HepG2 (cell line): Measurements from ENCODE around the gene KRT4. TPM values are rescaled to one million over a fixed set of nuclear protein-coding genes. Genes with fewer than 3 reads are reported as not detected.

ENCODE experiments used
- ATAC-seq: fragments of 200-7000 bp; cut with Tn5 transposase; 3 replicates; pipeline ENCODE4 v1.9.1; 2020; ENCODE audit warnings: mild to moderate bottlenecking, moderate library complexity
- BruUV-seq: library from RNA; stranded (reverse); fragments of 400-500 nt; replicated peaks from 2 replicates; lab custom pipeline; 2021; lab: Mats Ljungman, UMichigan
- CTCF ChIA-PET: fragments of 300-600 bp; formaldehyde crosslinking; extraction: SDS; loops from one replicate; lab custom pipeline; 2021; ENCODE audit warnings: low total read pairs, inconsistent platforms, low intra/inter-chr PET ratio; lab: Yijun Ruan, JAX
- POLR2A ChIA-PET: fragments of 350-600 bp; sonication (Branson Sonifier 250); formaldehyde crosslinking; loops from one replicate; lab custom pipeline; 2020; ENCODE audit warnings: antibody characterized with exemption, inconsistent platforms; lab: Yijun Ruan, JAX
- DNase-seq: peaks from one replicate; pipeline ENCODE4 v3.0.0-alpha.2; 2015; ENCODE audit warnings: low spot score
- FAIRE-seq: peaks from 3 replicates; lab custom pipeline; 2011; peaks lifted over from hg19 to GRCh38; lab: Jason Lieb, UNC
- H2AFZ ChIP-seq: one replicate; pipeline ENCODE4 v1.6.1; 2011; ENCODE audit warnings: low read length, inconsistent platforms
- H3K27ac ChIP-seq: fragments of 300-600 bp; 3 replicates; pipeline ENCODE4 v1.8.0; 2011; ENCODE audit warnings: mixed run types, mild to moderate bottlenecking, mixed read lengths, low read length, inconsistent platforms; ENCODE audit not compliant: insufficient read depth; ENCODE audit errors: extremely low read length
- H3K27me3 ChIP-seq, 2 experiments: fragments of 200-600 bp in 1 of 2; 2 replicates in 1 of 2; 3 replicates in 1 of 2; pipeline versions ENCODE4 v1.6.0 to v1.8.0; 2011; ENCODE audit warnings: low read length in 2 of 2, mild to moderate bottlenecking in 2 of 2, moderate library complexity in 2 of 2, inconsistent platforms in 1 of 2; ENCODE audit not compliant: insufficient read depth in 2 of 2, control insufficient read depth in 1 of 2
- H3K36me3 ChIP-seq, 2 experiments: fragments of 200-600 bp in 1 of 2; replicated peaks in 1 of 2; 2 replicates in 1 of 2; 3 replicates in 1 of 2; pipeline versions ENCODE4 v1.5.1 to v1.8.0; 2011; ENCODE audit warnings: low read length in 2 of 2, inconsistent platforms in 1 of 2; ENCODE audit not compliant: insufficient read depth in 2 of 2, control insufficient read depth in 1 of 2
- H3K4me1 ChIP-seq: 2 replicates; pipeline ENCODE4 v1.5.1; 2012; ENCODE audit warnings: low read length, inconsistent platforms; ENCODE audit not compliant: insufficient read depth
- H3K4me2 ChIP-seq: 2 replicates; pipeline ENCODE4 v1.6.0; 2011; ENCODE audit warnings: low read depth, low read length, inconsistent platforms
- H3K4me3 ChIP-seq, 3 experiments: fragments of 200-600 bp in 1 of 3; sonication (generic), shearing (Covaris generic) in 1 of 3; replicated peaks in 1 of 3; 2 replicates each; pipeline ENCODE4 v1.5.1; 2011 to 2016; ENCODE audit warnings: low read length in 3 of 3, inconsistent platforms in 2 of 3, low read depth in 2 of 3, mild to moderate bottlenecking in 2 of 3, control low read depth in 1 of 3, mixed read lengths in 1 of 3; ENCODE audit not compliant: insufficient read depth in 1 of 3
- H3K79me2 ChIP-seq: one replicate; pipeline ENCODE4 v1.6.1; 2011; ENCODE audit warnings: low read length, inconsistent platforms; ENCODE audit not compliant: insufficient read depth
- H3K9ac ChIP-seq: 2 replicates; pipeline ENCODE4 v1.6.0; 2011; ENCODE audit warnings: mild to moderate bottlenecking, low read depth, low read length, inconsistent platforms; ENCODE audit not compliant: insufficient read depth
- H3K9me3 ChIP-seq: 2 replicates; pipeline ENCODE4 v1.5.1; 2012; ENCODE audit warnings: mild to moderate bottlenecking, low read length
- H4K20me1 ChIP-seq: 2 replicates; pipeline ENCODE4 v1.6.0; 2011; ENCODE audit warnings: inconsistent platforms, mild to moderate bottlenecking, low read length, moderate library complexity; ENCODE audit not compliant: insufficient read depth
- FOXP1 ChIP-seq, 2 experiments: fragments of 450-650 bp in 1 of 2; IDR thresholded peaks; 2 replicates each; pipeline ENCODE4 v1.6.1; 2017 to 2018; ENCODE audit warnings: antibody characterized with exemption in 1 of 2
- JUNB ChIP-seq: sonication (generic); formaldehyde crosslinking; IDR thresholded peaks from 2 replicates; pipeline ENCODE4 v1.8.0; 2022; ENCODE audit warnings: missing genetic modification reagents, mild to moderate bottlenecking, borderline replicate concordance
- MAZ ChIP-seq, 2 experiments: sonication (generic) in 1 of 2; formaldehyde crosslinking in 1 of 2; IDR thresholded peaks; 2 replicates each; pipeline versions ENCODE4 v1.5.0 to v1.6.1; 2012 to 2020; ENCODE audit warnings: low read depth in 2 of 2, mild to moderate bottlenecking in 2 of 2, borderline replicate concordance in 1 of 2, improper control_type of control experiment in 1 of 2, low read length in 1 of 2, missing genetic modification reagents in 1 of 2, moderate library complexity in 1 of 2
- PAX8 ChIP-seq: sonication (generic); formaldehyde crosslinking; IDR thresholded peaks from 2 replicates; pipeline ENCODE4 v1.8.0; 2022; ENCODE audit warnings: mild to moderate bottlenecking, missing genetic modification reagents, borderline replicate concordance
- SAFB2 ChIP-seq: sonication (generic); formaldehyde crosslinking; IDR thresholded peaks from 2 replicates; pipeline ENCODE4 v1.5.1; 2020; ENCODE audit warnings: missing genetic modification reagents, low read depth, mild to moderate bottlenecking, borderline replicate concordance
- SATB2 ChIP-seq: sonication (generic); formaldehyde crosslinking; IDR thresholded peaks from 2 replicates; pipeline ENCODE4 v1.5.0; 2020; ENCODE audit warnings: missing genetic modification reagents
- SP140L ChIP-seq: sonication (generic); formaldehyde crosslinking; IDR thresholded peaks from 2 replicates; pipeline ENCODE4 v1.4.0; 2020; ENCODE audit warnings: missing genetic modification reagents, borderline replicate concordance
- THAP7 ChIP-seq: sonication (generic); formaldehyde crosslinking; IDR thresholded peaks from 2 replicates; pipeline ENCODE4 v1.8.1; 2023; ENCODE audit warnings: mild to moderate bottlenecking, missing genetic modification reagents
- ZMAT5 ChIP-seq: sonication (generic); formaldehyde crosslinking; IDR thresholded peaks from 2 replicates; pipeline ENCODE4 v1.5.0; 2020; ENCODE audit warnings: mild to moderate bottlenecking, low read depth, missing genetic modification reagents, borderline replicate concordance
- ZNF451 ChIP-seq: sonication (generic); formaldehyde crosslinking; IDR thresholded peaks from 2 replicates; pipeline ENCODE4 v1.5.0; 2020; ENCODE audit warnings: mild to moderate bottlenecking, missing genetic modification reagents
- ZNF577 ChIP-seq: sonication (generic); formaldehyde crosslinking; IDR thresholded peaks from 2 replicates; pipeline ENCODE4 v1.4.0; 2020; ENCODE audit warnings: mild to moderate bottlenecking, low read depth, missing genetic modification reagents, borderline replicate concordance
- ZNF839 ChIP-seq: sonication (generic); formaldehyde crosslinking; IDR thresholded peaks from 2 replicates; pipeline ENCODE4 v1.4.0; 2020; ENCODE audit warnings: missing genetic modification reagents, mild to moderate bottlenecking, borderline replicate concordance
- WGBS: methylation state at CpG from one replicate; pipeline ENCODE4 v1.1.6; 2017; ENCODE audit warnings: low lambda C conversion rate; 5-methylcytosine and 5-hydroxymethylcytosine counted together
- in situ Hi-C: cut with HindIII; loops from 2 replicates; pipeline ENCODE4 v1.10.0; 2017; ENCODE audit warnings: low pct_unique_long_range_greater_than_20kb; ENCODE audit not compliant: extremely low pct_ligation_motif_present
- intact Hi-C: fragments of 100-400 bp; cut with micrococcal nuclease; formaldehyde crosslinking; loops from one replicate; pipeline ENCODE4 v1.10.0; 2022; ENCODE audit not compliant: unreplicated experiment
- polyA plus RNA-seq, 8 experiments: library from polyadenylated mRNA; depleted of rRNA in 3 of 8; stranded (reverse) in 7 of 8; unstranded in 1 of 8; fragments of >200 nt; fragmentation: Illumina TruSeq in 4 of 8; extraction: Trizol in 4 of 8; gene quantifications; 2 replicates each; pipeline versions ENCODE4 v1.2.1 to v1.2.3, GENCODE V29; 2011 to 2016; ENCODE audit warnings: low read depth in 4 of 8, missing spikeins in 1 of 8, mixed read lengths in 1 of 8; ENCODE audit not compliant: insufficient read depth in 1 of 8
- total RNA-seq, 5 experiments: library from RNA; depleted of rRNA; stranded (reverse); fragments of >200 nt; fragmentation: Illumina TruSeq; extraction: Trizol; gene quantifications; 2 replicates each; pipeline ENCODE4 v1.2.3, GENCODE V29; 2016; ENCODE audit warnings: low read depth in 1 of 5
- TF ChIP-seq, protein P1 (sequence below): sonication (generic); formaldehyde crosslinking; IDR thresholded peaks from 2 replicates; pipeline ENCODE4 v1.4.0; 2020; ENCODE audit warnings: mild to moderate bottlenecking, missing genetic modification reagents

KRT4 gene
- total and polyA plus RNA-seq, 2 of the 13 experiments (the other 11 are each of a cell fraction or from before 2014, with no cell fraction given), result not detected

GRCh38 chr12:52769354-52769753 is 44.6 kb downstream of the KRT4 start:
- no peak for TF ChIP-seq ZNF577 (CRISPR knock-in tag)
- TF ChIP-seq FOXP1 (IDR thresholded peaks at IDR 0.05), result no peak
- no peak for TF ChIP-seq FOXP1 (CRISPR knock-in tag; IDR thresholded peaks at IDR 0.05)
- no peak for TF ChIP-seq SAFB2 (CRISPR knock-in tag)
- TF ChIP-seq, protein P1, sequence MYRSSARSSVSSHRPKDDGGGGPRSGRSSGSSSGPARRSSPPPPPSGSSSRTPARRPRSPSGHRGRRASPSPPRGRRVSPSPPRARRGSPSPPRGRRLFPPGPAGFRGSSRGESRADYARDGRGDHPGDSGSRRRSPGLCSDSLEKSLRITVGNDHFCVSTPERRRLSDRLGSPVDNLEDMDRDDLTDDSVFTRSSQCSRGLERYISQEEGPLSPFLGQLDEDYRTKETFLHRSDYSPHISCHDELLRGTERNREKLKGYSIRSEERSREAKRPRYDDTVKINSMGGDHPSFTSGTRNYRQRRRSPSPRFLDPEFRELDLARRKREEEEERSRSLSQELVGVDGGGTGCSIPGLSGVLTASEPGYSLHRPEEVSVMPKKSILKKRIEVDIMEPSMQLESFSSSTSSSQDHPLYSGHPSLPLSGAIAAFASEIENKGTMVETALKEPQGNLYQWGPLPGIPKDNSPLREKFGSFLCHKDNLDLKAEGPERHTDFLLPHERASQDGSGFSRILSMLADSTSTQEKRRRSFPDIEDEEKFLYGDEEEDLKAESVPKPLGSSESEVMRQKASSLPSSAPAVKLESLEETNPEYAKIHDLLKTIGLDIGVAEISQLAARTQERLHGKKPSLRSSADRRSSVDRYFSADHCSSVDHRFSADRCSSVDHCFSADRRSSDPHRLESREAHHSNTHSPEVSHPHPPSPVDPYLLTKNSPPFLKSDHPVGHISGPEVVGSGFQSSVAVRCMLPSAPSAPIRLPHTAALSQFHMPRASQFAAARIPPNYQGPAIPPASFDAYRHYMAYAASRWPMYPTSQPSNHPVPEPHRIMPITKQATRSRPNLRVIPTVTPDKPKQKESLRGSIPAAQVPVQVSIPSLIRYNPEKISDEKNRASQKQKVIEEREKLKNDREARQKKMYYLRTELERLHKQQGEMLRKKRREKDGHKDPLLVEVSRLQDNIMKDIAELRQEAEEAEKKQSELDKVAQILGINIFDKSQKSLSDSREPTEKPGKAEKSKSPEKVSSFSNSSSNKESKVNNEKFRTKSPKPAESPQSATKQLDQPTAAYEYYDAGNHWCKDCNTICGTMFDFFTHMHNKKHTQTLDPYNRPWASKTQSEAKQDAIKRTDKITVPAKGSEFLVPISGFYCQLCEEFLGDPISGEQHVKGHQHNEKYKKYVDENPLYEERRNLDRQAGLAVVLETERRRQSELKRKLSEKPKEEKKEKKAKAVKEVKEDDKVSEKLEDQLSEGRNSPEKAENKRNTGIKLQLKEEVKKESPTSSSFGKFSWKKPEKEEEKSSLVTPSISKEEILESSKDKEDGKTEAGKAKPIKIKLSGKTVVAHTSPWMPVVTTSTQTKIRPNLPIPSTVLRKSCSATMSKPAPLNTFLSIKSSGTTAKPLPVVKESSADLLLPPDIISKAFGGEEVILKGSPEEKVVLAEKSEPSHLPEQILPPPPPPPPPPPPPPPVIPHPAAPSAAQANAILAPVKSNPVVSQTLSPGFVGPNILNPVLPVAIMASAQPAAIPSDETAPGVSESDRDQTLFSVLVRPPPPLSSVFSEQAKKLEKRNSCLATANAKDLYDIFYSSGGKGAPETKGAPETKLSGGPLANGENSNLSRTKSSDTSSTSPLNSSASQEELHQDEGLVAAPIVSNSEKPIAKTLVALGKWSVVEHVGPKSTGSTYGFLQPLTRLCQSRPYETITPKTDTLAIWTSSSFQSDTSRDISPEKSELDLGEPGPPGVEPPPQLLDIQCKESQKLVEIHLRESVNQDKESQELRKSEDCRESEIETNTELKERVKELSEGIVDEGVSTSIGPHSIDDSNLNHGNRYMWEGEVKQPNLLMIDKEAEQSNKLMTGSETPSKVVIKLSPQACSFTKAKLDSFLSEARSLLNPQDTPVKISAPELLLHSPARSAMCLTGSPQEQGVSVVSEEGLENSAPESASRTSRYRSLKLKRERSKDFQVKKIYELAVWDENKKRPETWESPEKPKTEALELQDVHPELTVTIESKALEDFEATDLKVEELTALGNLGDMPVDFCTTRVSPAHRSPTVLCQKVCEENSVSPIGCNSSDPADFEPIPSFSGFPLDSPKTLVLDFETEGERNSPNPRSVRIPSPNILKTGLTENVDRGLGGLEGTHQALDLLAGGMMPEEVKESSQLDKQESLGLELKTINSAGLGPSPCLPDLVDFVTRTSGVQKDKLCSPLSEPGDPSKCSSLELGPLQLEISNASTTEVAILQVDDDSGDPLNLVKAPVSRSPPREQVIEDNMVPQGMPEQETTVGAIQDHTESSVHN (CRISPR knock-in tag), result no peak
- no peak for TF ChIP-seq THAP7 (CRISPR knock-in tag)
- TF ChIP-seq ZMAT5 (CRISPR knock-in tag), result no peak
- TF ChIP-seq ZNF839 (CRISPR knock-in tag), result no peak
- TF ChIP-seq SP140L (CRISPR knock-in tag), result no peak
- TF ChIP-seq SATB2 (CRISPR knock-in tag), result no peak
- no peak for TF ChIP-seq JUNB (CRISPR knock-in tag)
- no peak for TF ChIP-seq MAZ (IDR thresholded peaks at IDR 0.05; ENCODE audit: borderline replicate concordance, low read depth, low read length)
- no peak for TF ChIP-seq MAZ (CRISPR knock-in tag; IDR thresholded peaks at IDR 0.05; ENCODE audit: low read depth)
- no peak for TF ChIP-seq ZNF451 (CRISPR knock-in tag)
- TF ChIP-seq PAX8 (CRISPR knock-in tag), result no peak
- ChIA-PET POLR2A (no interaction called here), CTCF (no interaction called here)
- peaks cover 0 to 6% of the 10 kb centered on the region in 2 experiments; a peak in 1 of 5 replicates for H3K27me3 ChIP-seq
- DNase-seq (no peak), ATAC-seq (no peak), FAIRE-seq (no peak)
- H3K4me2 ChIP-seq, result no peak overlapping the region
- no peak overlapping the region for H2AFZ ChIP-seq
- H3K4me1 ChIP-seq, result no peaks in the 10 kb centered on the region
- H4K20me1 ChIP-seq, result no peaks in the 10 kb centered on the region
- no peaks in the 10 kb centered on the region for H3K79me2 ChIP-seq
- intact Hi-C loops (no loop called here), in situ Hi-C loops (no loop called here)
- BruUV-seq, result no TSS peak
- no peak overlapping the region for H3K27ac ChIP-seq
- WGBS, result 5% methylated on average over 3 of the region's 3 CpGs
- H3K36me3 ChIP-seq, result no peaks in the 10 kb centered on the region
- H3K4me3 ChIP-seq, result no peak overlapping the region
- H3K9ac ChIP-seq, result no peak overlapping the region
- no peaks in the 10 kb centered on the region for H3K9me3 ChIP-seq
